Ishikawa (cell line): ENCODE data around the gene MRE11.

Experiments used
- CEBPB ChIP-seq: IDR thresholded peaks from 2 replicates; pipeline ENCODE4 v1.6.1; 2012
- EGR1 ChIP-seq: IDR thresholded peaks from 2 replicates; pipeline ENCODE4 v1.6.1; 2012
- EP300 ChIP-seq: IDR thresholded peaks from 2 replicates; pipeline ENCODE4 v1.6.1; 2012; ENCODE audit warnings: borderline replicate concordance
- RAD21 ChIP-seq: IDR thresholded peaks from 2 replicates; pipeline ENCODE4 v1.6.1; 2012; ENCODE audit warnings: low read depth
- TCF12 ChIP-seq: IDR thresholded peaks from 2 replicates; pipeline ENCODE4 v1.6.1; 2012; ENCODE audit warnings: low read depth
- TEAD4 ChIP-seq: IDR thresholded peaks from 2 replicates; pipeline ENCODE4 v1.6.1; 2012
- USF1 ChIP-seq: IDR thresholded peaks from 2 replicates; pipeline ENCODE4 v1.6.1; 2012
- ZBTB7A ChIP-seq: IDR thresholded peaks from 2 replicates; pipeline ENCODE4 v1.6.1; 2012; ENCODE audit warnings: low read depth

GRCh38 chr11:94449437-94449836 is 44.2 kb downstream of the MRE11 start:
- TF ChIP-seq CEBPB (no peak), EGR1 (no peak), ZBTB7A (no peak), RAD21 (no peak), TEAD4 (no peak), USF1 (no peak), TCF12 (no peak), EP300 (no peak)
